Measurements from ENCODE around the gene ZBTB44. TPM values are rescaled to one million over a fixed set of nuclear protein-coding genes. Genes with fewer than 3 reads are reported as not detected.

The ZBTB44 gene
- total RNA-seq, 2 donors from 2014 or later: 24.2 to 30.5 TPM

GRCh38 chr11:130218501-130219070 lies 96.1 kb downstream of the ZBTB44 start:
- DNase-seq (ENCODE audit: low spot score): peak; percentile 66
- intact Hi-C loops (cut with DNase I): loop anchor here in 1 of 2 donors (10.0 kb wide), 1 partner anchor 206 kb away; the partner anchor contains the start of gene ADAMTS8

- intact Hi-C loops (cut with DNase I): loop anchor here in 1 of 2 donors (10.0 kb wide), 1 partner anchor 207 kb away; the partner anchor contains the start of gene ADAMTS8
- peak; percentile 70 for DNase-seq (ENCODE audit: low spot score)
Measured at GRCh38 chr11:130217133-130218031, 97.3 kb downstream of the ZBTB44 start.

GRCh38 chr11:130216591-130217132 lies 98.1 kb downstream of the ZBTB44 start:
- intact Hi-C loops (cut with DNase I): loop anchor here in 1 of 2 donors (10.0 kb wide), 1 partner anchor 208 kb away; the partner anchor contains the start of gene ADAMTS8
- peak; percentile 24 for DNase-seq (ENCODE audit: low spot score)

GRCh38 chr11:130216221-130216550 lies 98.5 kb downstream of the ZBTB44 start:
- intact Hi-C loops (cut with DNase I): loop anchor here in 1 of 2 donors (10.0 kb wide), 1 partner anchor 209 kb away; the partner anchor contains the start of gene ADAMTS8
- peak; percentile 8 for DNase-seq (ENCODE audit: low spot score)

GRCh38 chr11:130215531-130216220 lies 99.0 kb downstream of the ZBTB44 start:
- DNase-seq (ENCODE audit: low spot score): peak; percentile 78
- intact Hi-C loops (cut with DNase I): loop anchor here in 1 of 2 donors (10.0 kb wide), 1 partner anchor 209 kb away; the partner anchor contains the start of gene ADAMTS8

- intact Hi-C loops (cut with DNase I): loop anchor here in 1 of 2 donors (10.0 kb wide), 1 partner anchor 210 kb away; the partner anchor contains the start of gene ADAMTS8
- peak; percentile 11 for DNase-seq (ENCODE audit: low spot score)
Measured at GRCh38 chr11:130214861-130215530, 99.7 kb downstream of the ZBTB44 start.

- peak; percentile 64 for DNase-seq (ENCODE audit: low spot score)
- intact Hi-C loops (cut with DNase I): loop anchor here in 1 of 2 donors (10.0 kb wide), 1 partner anchor 211 kb away; the partner anchor contains the start of gene ADAMTS8
Measured at GRCh38 chr11:130213979-130214281, 100.8 kb downstream of the ZBTB44 start.

- intact Hi-C loops (cut with DNase I): loop anchor here in 1 of 2 donors (10.0 kb wide), 1 partner anchor 211 kb away; the partner anchor contains the start of gene ADAMTS8
- DNase-seq (ENCODE audit: low spot score): peak; percentile 90
Measured at GRCh38 chr11:130213143-130213978, 101.4 kb downstream of the ZBTB44 start.

- intact Hi-C loops (cut with DNase I): loop anchor here in 1 of 2 donors (10.0 kb wide), 1 partner anchor 212 kb away; the partner anchor contains the start of gene ADAMTS8
- DNase-seq (ENCODE audit: low spot score): peak; percentile 51
Measured at GRCh38 chr11:130212431-130212961, 102.2 kb downstream of the ZBTB44 start.

- peak; percentile 80 for DNase-seq (ENCODE audit: low spot score)
Measured at GRCh38 chr11:130211781-130212401, 102.8 kb downstream of the ZBTB44 start.

GRCh38 chr11:130211144-130211543 lies 103.6 kb downstream of the ZBTB44 start:
- intact Hi-C loops (cut with DNase I): loop anchor here in 1 of 2 donors (10.0 kb wide), 1 partner anchor 214 kb away; the partner anchor contains the start of gene ADAMTS8
- DNase-seq (ENCODE audit: low spot score): peak; percentile 26

More at GRCh38 chr11:130211781-130212401, 102.8 kb downstream of the ZBTB44 start:
- intact Hi-C loops (cut with DNase I): loop anchor here in 1 of 2 donors (10.0 kb wide), 1 partner anchor 213 kb away; the partner anchor contains the start of gene ADAMTS8

- DNase-seq (ENCODE audit: low spot score): peak; percentile 80
Measured at GRCh38 chr11:130209954-130210854, 104.5 kb downstream of the ZBTB44 start.

GRCh38 chr11:130209128-130209932 lies 105.4 kb downstream of the ZBTB44 start:
- intact Hi-C loops (cut with DNase I): no loop called here
- peak; percentile 74 for DNase-seq (ENCODE audit: low spot score)

More at GRCh38 chr11:130209954-130210854, 104.5 kb downstream of the ZBTB44 start:
- intact Hi-C loops (cut with DNase I): loop anchor here in 1 of 2 donors (10.0 kb wide), 1 partner anchor 215 kb away; the partner anchor contains the start of gene ADAMTS8

GRCh38 chr11:130208241-130209127 lies 106.2 kb downstream of the ZBTB44 start:
- peak; percentile 80 for DNase-seq (ENCODE audit: low spot score)
- intact Hi-C loops (cut with DNase I): no loop called here
